Fibroblast of lung (primary cell): Measurements from ENCODE around the gene HAUS7.

Experiments
- EZH2 ChIP-seq: IDR thresholded peaks from 2 replicates; pipeline ENCODE4 v1.5.1; 2012; ENCODE audit warnings: low read length, control low read depth, mild to moderate bottlenecking; ENCODE audit errors: missing control alignments
- TF ChIP-seq, protein P1 (sequence below), 2 donors: IDR thresholded peaks in 1 of 2; conservative IDR thresholded peaks in 1 of 2; 1 replicate in 1 of 2; 2 replicates in 1 of 2; pipeline ENCODE4 v1.5.1; 2011 to 2012; ENCODE audit warnings: low read length in 2 of 2, control low read depth in 1 of 2, inconsistent platforms in 1 of 2, low read depth in 1 of 2, mild to moderate bottlenecking in 1 of 2

DNA sequence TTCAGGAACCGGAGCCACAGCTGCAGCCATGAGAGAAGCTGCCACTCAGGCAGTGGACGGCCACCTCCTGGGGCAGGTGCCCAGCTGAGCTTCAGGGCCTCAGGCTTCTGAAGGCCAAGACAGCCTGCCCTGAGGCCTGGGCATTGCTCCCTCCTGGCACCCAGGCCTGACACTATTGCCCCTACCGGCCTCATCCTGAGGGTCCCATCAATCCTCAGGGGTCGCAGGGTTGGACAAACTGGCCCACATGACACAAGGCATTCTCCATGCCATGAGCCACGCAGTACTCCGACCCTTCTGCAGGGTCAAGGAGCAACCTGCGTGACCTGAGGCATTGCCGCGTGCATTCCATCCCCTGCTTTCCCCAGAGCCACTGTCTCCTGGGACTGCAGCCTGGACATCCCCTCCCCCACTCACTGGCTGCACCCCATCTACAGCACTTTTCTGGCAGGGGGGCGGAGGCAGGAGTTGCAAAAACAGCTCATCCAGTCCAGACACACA lies 62.1 kb downstream of the HAUS7 start:
- TF ChIP-seq, protein P1, sequence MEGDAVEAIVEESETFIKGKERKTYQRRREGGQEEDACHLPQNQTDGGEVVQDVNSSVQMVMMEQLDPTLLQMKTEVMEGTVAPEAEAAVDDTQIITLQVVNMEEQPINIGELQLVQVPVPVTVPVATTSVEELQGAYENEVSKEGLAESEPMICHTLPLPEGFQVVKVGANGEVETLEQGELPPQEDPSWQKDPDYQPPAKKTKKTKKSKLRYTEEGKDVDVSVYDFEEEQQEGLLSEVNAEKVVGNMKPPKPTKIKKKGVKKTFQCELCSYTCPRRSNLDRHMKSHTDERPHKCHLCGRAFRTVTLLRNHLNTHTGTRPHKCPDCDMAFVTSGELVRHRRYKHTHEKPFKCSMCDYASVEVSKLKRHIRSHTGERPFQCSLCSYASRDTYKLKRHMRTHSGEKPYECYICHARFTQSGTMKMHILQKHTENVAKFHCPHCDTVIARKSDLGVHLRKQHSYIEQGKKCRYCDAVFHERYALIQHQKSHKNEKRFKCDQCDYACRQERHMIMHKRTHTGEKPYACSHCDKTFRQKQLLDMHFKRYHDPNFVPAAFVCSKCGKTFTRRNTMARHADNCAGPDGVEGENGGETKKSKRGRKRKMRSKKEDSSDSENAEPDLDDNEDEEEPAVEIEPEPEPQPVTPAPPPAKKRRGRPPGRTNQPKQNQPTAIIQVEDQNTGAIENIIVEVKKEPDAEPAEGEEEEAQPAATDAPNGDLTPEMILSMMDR (conservative IDR thresholded peaks at IDR 0.05 in 1 of 2, IDR thresholded peaks at IDR 0.05 in 1 of 2; ENCODE audit: low read depth in 1 of 2, low read length in 2 of 2): no peak
- no peak for TF ChIP-seq EZH2
